HepG2 (cell line): Measurements from ENCODE around the gene COASY. TPM values are rescaled to one million over a fixed set of nuclear protein-coding genes. Genes with fewer than 3 reads are reported as not detected.
A peak's percentile ranks its signal among the peaks of the same experiment; 100 is the strongest.

Source experiments
- ATAC-seq: fragments of 200-7000 bp; cut with Tn5 transposase; 3 replicates; pipeline ENCODE4 v1.9.1; 2020; ENCODE audit warnings: mild to moderate bottlenecking, moderate library complexity
- BruUV-seq: library from RNA; stranded (reverse); fragments of 400-500 nt; replicated peaks from 2 replicates; lab custom pipeline; 2021; lab: Mats Ljungman, UMichigan
- CTCF ChIA-PET: fragments of 300-600 bp; formaldehyde crosslinking; extraction: SDS; loops from one replicate; lab custom pipeline; 2021; ENCODE audit warnings: low total read pairs, inconsistent platforms, low intra/inter-chr PET ratio; lab: Yijun Ruan, JAX
- POLR2A ChIA-PET: fragments of 350-600 bp; sonication (Branson Sonifier 250); formaldehyde crosslinking; loops from one replicate; lab custom pipeline; 2020; ENCODE audit warnings: antibody characterized with exemption, inconsistent platforms; lab: Yijun Ruan, JAX
- DNase-seq: peaks from one replicate; pipeline ENCODE4 v3.0.0-alpha.2; 2015; ENCODE audit warnings: low spot score
- FAIRE-seq: peaks from 3 replicates; lab custom pipeline; 2011; peaks lifted over from hg19 to GRCh38; lab: Jason Lieb, UNC
- H2AFZ ChIP-seq: one replicate; pipeline ENCODE4 v1.6.1; 2011; ENCODE audit warnings: low read length, inconsistent platforms
- H3K27ac ChIP-seq: fragments of 300-600 bp; 3 replicates; pipeline ENCODE4 v1.8.0; 2011; ENCODE audit warnings: mixed run types, mild to moderate bottlenecking, mixed read lengths, low read length, inconsistent platforms; ENCODE audit not compliant: insufficient read depth; ENCODE audit errors: extremely low read length
- H3K27me3 ChIP-seq, 2 experiments: fragments of 200-600 bp in 1 of 2; 2 replicates in 1 of 2; 3 replicates in 1 of 2; pipeline versions ENCODE4 v1.6.0 to v1.8.0; 2011; ENCODE audit warnings: low read length in 2 of 2, mild to moderate bottlenecking in 2 of 2, moderate library complexity in 2 of 2, inconsistent platforms in 1 of 2; ENCODE audit not compliant: insufficient read depth in 2 of 2, control insufficient read depth in 1 of 2
- H3K36me3 ChIP-seq, 2 experiments: fragments of 200-600 bp in 1 of 2; replicated peaks in 1 of 2; 2 replicates in 1 of 2; 3 replicates in 1 of 2; pipeline versions ENCODE4 v1.5.1 to v1.8.0; 2011; ENCODE audit warnings: low read length in 2 of 2, inconsistent platforms in 1 of 2; ENCODE audit not compliant: insufficient read depth in 2 of 2, control insufficient read depth in 1 of 2
- H3K4me1 ChIP-seq: 2 replicates; pipeline ENCODE4 v1.5.1; 2012; ENCODE audit warnings: low read length, inconsistent platforms; ENCODE audit not compliant: insufficient read depth
- H3K4me2 ChIP-seq: 2 replicates; pipeline ENCODE4 v1.6.0; 2011; ENCODE audit warnings: low read depth, low read length, inconsistent platforms
- H3K4me3 ChIP-seq, 3 experiments: fragments of 200-600 bp in 1 of 3; sonication (generic), shearing (Covaris generic) in 1 of 3; replicated peaks in 1 of 3; 2 replicates each; pipeline ENCODE4 v1.5.1; 2011 to 2016; ENCODE audit warnings: low read length in 3 of 3, inconsistent platforms in 2 of 3, low read depth in 2 of 3, mild to moderate bottlenecking in 2 of 3, control low read depth in 1 of 3, mixed read lengths in 1 of 3; ENCODE audit not compliant: insufficient read depth in 1 of 3
- H3K79me2 ChIP-seq: one replicate; pipeline ENCODE4 v1.6.1; 2011; ENCODE audit warnings: low read length, inconsistent platforms; ENCODE audit not compliant: insufficient read depth
- H3K9ac ChIP-seq: 2 replicates; pipeline ENCODE4 v1.6.0; 2011; ENCODE audit warnings: mild to moderate bottlenecking, low read depth, low read length, inconsistent platforms; ENCODE audit not compliant: insufficient read depth
- H3K9me3 ChIP-seq: 2 replicates; pipeline ENCODE4 v1.5.1; 2012; ENCODE audit warnings: mild to moderate bottlenecking, low read length
- H4K20me1 ChIP-seq: 2 replicates; pipeline ENCODE4 v1.6.0; 2011; ENCODE audit warnings: inconsistent platforms, mild to moderate bottlenecking, low read length, moderate library complexity; ENCODE audit not compliant: insufficient read depth
- DMAP1 ChIP-seq: IDR thresholded peaks from 2 replicates; pipeline ENCODE4 v1.6.1; 2016
- GABPA ChIP-seq, 2 experiments: IDR thresholded peaks; 2 replicates each; pipeline ENCODE4 v1.6.1; 2011 to 2016; ENCODE audit warnings: low read depth in 2 of 2, low read length in 1 of 2, missing biosample characterization in 1 of 2, missing genetic modification characterization in 1 of 2
- KLF15 ChIP-seq: sonication (generic); formaldehyde crosslinking; IDR thresholded peaks from 2 replicates; pipeline ENCODE4 v1.8.1; 2023; ENCODE audit warnings: borderline replicate concordance, mild to moderate bottlenecking, inconsistent platforms, missing genetic modification reagents, mixed read lengths
- NAIF1 ChIP-seq: sonication (generic); formaldehyde crosslinking; IDR thresholded peaks from 2 replicates; pipeline ENCODE4 v1.5.0; 2020; ENCODE audit warnings: mild to moderate bottlenecking, missing genetic modification reagents, borderline replicate concordance
- PRPF4 ChIP-seq: fragments of 200-400 bp; formaldehyde crosslinking; IDR thresholded peaks from 2 replicates; pipeline ENCODE4 v1.6.1; 2016; ENCODE audit warnings: low read length, low read depth; ENCODE audit not compliant: poor library complexity, severe bottlenecking
- SRSF4 ChIP-seq: fragments of 200-400 bp; formaldehyde crosslinking; IDR thresholded peaks from one replicate; pipeline ENCODE4 v1.6.1; 2018; ENCODE audit warnings: mild to moderate bottlenecking, low read depth, low read length, moderate library complexity; ENCODE audit not compliant: poor library complexity, severe bottlenecking
- TMF1 ChIP-seq: sonication (generic); formaldehyde crosslinking; IDR thresholded peaks from 2 replicates; pipeline ENCODE4 v1.8.1; 2022; ENCODE audit warnings: low read depth, missing genetic modification reagents
- ZNF253 ChIP-seq: sonication (generic); formaldehyde crosslinking; IDR thresholded peaks from 2 replicates; pipeline ENCODE4 v1.8.0; 2022; ENCODE audit warnings: mild to moderate bottlenecking, missing genetic modification reagents, borderline replicate concordance
- ZNF431 ChIP-seq: sonication (generic); formaldehyde crosslinking; IDR thresholded peaks from 2 replicates; pipeline ENCODE4 v1.9.0; 2022; ENCODE audit warnings: missing genetic modification reagents, low read depth, mild to moderate bottlenecking, borderline replicate concordance
- ZNF644 ChIP-seq: IDR thresholded peaks from 2 replicates; pipeline ENCODE4 v1.6.1; 2016; ENCODE audit warnings: low read depth
- WGBS: methylation state at CpG from one replicate; pipeline ENCODE4 v1.1.6; 2017; ENCODE audit warnings: low lambda C conversion rate; 5-methylcytosine and 5-hydroxymethylcytosine counted together
- in situ Hi-C: cut with HindIII; loops from 2 replicates; pipeline ENCODE4 v1.10.0; 2017; ENCODE audit warnings: low pct_unique_long_range_greater_than_20kb; ENCODE audit not compliant: extremely low pct_ligation_motif_present
- intact Hi-C: fragments of 100-400 bp; cut with micrococcal nuclease; formaldehyde crosslinking; loops from one replicate; pipeline ENCODE4 v1.10.0; 2022; ENCODE audit not compliant: unreplicated experiment
- polyA plus RNA-seq, 8 experiments: library from polyadenylated mRNA; depleted of rRNA in 3 of 8; stranded (reverse) in 7 of 8; unstranded in 1 of 8; fragments of >200 nt; fragmentation: Illumina TruSeq in 4 of 8; extraction: Trizol in 4 of 8; gene quantifications; 2 replicates each; pipeline versions ENCODE4 v1.2.1 to v1.2.3, GENCODE V29; 2011 to 2016; ENCODE audit warnings: low read depth in 4 of 8, missing spikeins in 1 of 8, mixed read lengths in 1 of 8; ENCODE audit not compliant: insufficient read depth in 1 of 8
- total RNA-seq, 5 experiments: library from RNA; depleted of rRNA; stranded (reverse); fragments of >200 nt; fragmentation: Illumina TruSeq; extraction: Trizol; gene quantifications; 2 replicates each; pipeline ENCODE4 v1.2.3, GENCODE V29; 2016; ENCODE audit warnings: low read depth in 1 of 5
- TF ChIP-seq, protein P1 (sequence below): sonication (generic); formaldehyde crosslinking; IDR thresholded peaks from 2 replicates; pipeline ENCODE4 v1.4.0; 2020; ENCODE audit warnings: missing genetic modification reagents
- TF ChIP-seq, protein P2 (sequence below): IDR thresholded peaks from 2 replicates; pipeline ENCODE4 v1.6.1; 2016; ENCODE audit warnings: missing genetic modification reagents, missing compliant biosample characterization
- TF ChIP-seq, protein P3 (sequence below): sonication (generic); formaldehyde crosslinking; IDR thresholded peaks from 2 replicates; pipeline ENCODE4 v1.8.1; 2022; ENCODE audit warnings: low read depth, mild to moderate bottlenecking, missing genetic modification reagents
- TF ChIP-seq, protein P4 (sequence below): sonication (generic); formaldehyde crosslinking; IDR thresholded peaks from 2 replicates; pipeline ENCODE4 v1.5.0; 2020; ENCODE audit warnings: missing genetic modification reagents, mild to moderate bottlenecking, borderline replicate concordance

The COASY gene
- total and polyA plus RNA-seq, 2 of the 13 experiments (the other 11 are each of a cell fraction or from before 2014, with no cell fraction given) = 90.7 to 125 TPM

DNA sequence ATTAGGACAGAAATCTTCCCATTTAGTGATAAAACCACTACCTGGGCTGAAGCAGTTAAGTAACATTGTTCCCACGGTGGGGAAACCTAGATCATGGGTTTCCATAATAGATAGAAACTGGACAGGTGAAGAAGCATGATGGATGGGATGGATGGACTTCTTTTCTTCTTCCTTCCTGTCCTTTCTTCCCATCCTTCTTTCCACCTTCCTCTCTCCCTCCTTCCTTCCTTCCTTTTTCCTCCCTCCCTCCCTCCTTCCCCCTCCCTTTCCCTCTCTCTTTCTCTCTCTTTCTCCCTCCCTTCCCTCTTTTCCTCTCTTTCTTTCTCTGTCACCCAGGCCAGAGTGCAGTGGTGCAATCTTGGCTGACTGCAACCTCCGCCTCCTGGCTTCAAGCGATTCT is 12.5 kb downstream of the COASY start (continued):
- TF ChIP-seq, protein P1, sequence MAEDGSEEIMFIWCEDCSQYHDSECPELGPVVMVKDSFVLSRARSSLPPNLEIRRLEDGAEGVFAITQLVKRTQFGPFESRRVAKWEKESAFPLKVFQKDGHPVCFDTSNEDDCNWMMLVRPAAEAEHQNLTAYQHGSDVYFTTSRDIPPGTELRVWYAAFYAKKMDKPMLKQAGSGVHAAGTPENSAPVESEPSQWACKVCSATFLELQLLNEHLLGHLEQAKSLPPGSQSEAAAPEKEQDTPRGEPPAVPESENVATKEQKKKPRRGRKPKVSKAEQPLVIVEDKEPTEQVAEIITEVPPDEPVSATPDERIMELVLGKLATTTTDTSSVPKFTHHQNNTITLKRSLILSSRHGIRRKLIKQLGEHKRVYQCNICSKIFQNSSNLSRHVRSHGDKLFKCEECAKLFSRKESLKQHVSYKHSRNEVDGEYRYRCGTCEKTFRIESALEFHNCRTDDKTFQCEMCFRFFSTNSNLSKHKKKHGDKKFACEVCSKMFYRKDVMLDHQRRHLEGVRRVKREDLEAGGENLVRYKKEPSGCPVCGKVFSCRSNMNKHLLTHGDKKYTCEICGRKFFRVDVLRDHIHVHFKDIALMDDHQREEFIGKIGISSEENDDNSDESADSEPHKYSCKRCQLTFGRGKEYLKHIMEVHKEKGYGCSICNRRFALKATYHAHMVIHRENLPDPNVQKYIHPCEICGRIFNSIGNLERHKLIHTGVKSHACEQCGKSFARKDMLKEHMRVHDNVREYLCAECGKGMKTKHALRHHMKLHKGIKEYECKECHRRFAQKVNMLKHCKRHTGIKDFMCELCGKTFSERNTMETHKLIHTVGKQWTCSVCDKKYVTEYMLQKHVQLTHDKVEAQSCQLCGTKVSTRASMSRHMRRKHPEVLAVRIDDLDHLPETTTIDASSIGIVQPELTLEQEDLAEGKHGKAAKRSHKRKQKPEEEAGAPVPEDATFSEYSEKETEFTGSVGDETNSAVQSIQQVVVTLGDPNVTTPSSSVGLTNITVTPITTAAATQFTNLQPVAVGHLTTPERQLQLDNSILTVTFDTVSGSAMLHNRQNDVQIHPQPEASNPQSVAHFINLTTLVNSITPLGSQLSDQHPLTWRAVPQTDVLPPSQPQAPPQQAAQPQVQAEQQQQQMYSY (CRISPR knock-in tag) = no peak
- TF ChIP-seq ZNF431 = no peak
- TF ChIP-seq SRSF4 = no peak
- TF ChIP-seq TMF1 (CRISPR knock-in tag) = no peak

DNA sequence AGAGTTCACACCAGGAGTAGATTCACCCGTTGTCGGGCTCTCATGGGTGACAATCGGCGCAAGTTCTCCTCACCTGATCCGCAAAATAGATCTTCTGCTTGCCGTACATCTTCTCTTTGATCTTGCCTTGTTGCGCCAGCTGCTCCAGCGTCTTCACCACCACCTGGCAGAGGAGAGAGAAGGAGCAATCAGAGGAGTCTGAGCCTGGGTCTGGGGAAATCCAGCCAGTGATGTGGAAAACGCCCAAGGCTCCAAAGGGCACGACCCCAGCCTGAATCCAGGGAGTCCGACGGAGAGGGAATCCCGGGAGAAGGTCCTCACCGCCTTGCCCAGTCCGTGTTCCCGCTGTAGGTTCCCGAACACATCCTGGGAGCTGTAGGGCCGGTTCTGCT is 15.2 kb downstream of the COASY start:
- Histone ChIP-seq H3K9ac (peak overlapping the region; percentile 96), H3K36me3 (peaks cover 26 to 49% of the 10 kb centered on the region in 2 experiments), H3K4me3 (peak overlapping the region; percentile 75 to 97 (median 87)), H3K4me1 (peaks cover 33% of the 10 kb centered on the region), H3K27ac (peak overlapping the region; percentile 90), H4K20me1 (no peaks in the 10 kb centered on the region), H3K9me3 (no peaks in the 10 kb centered on the region), H3K79me2 (peaks cover 23% of the 10 kb centered on the region), H3K4me2 (peak overlapping the region; percentile 99), H3K27me3 (no peaks in the 10 kb centered on the region; a peak in 1 of 5 replicates), H2AFZ (no peak overlapping the region)
- ChIA-PET POLR2A (interaction anchor here (0.6 to 8.5 kb wide), 14 partner anchors 12 to 317 kb away, joined by 3 to 128 read pairs (median 8); partner anchors contain the start of genes CNTNAP1, COASY, MLX and NAGLU), CTCF (interaction anchor here (1.0 to 1.4 kb wide), 3 partner anchors 15 to 104 kb away, joined by 3 to 9 read pairs (median 3); partner anchors contain the start of gene CCR10)
- BruUV-seq = TSS peak; percentile 59
- WGBS = 3% methylated on average over 18 of the region's 18 CpGs
- DNase-seq = no peak
- intact Hi-C loops (loop anchor here (1.0 to 5.0 kb wide), 2 partner anchors 10 to 185 kb away; partner anchors contain the start of genes MLX and RAMP2), in situ Hi-C loops (no loop called here)
- peak; percentile 28 for ATAC-seq
- FAIRE-seq = no peak
- TF ChIP-seq PRPF4 (no peak), GABPA (IDR thresholded peaks at IDR 0.05; ENCODE audit: low read depth, low read length) (no peak), GABPA (CRISPR knock-in tag; IDR thresholded peaks at IDR 0.05; ENCODE audit: low read depth) (no peak), ZNF253 (CRISPR knock-in tag) (no peak), DMAP1 (CRISPR knock-in tag) (no peak), NAIF1 (CRISPR knock-in tag) (no peak), KLF15 (CRISPR knock-in tag) (no peak), ZNF644 (CRISPR knock-in tag) (no peak)
- TF ChIP-seq, protein P2, sequence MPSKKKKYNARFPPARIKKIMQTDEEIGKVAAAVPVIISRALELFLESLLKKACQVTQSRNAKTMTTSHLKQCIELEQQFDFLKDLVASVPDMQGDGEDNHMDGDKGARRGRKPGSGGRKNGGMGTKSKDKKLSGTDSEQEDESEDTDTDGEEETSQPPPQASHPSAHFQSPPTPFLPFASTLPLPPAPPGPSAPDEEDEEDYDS = no peak
- TF ChIP-seq, protein P3, sequence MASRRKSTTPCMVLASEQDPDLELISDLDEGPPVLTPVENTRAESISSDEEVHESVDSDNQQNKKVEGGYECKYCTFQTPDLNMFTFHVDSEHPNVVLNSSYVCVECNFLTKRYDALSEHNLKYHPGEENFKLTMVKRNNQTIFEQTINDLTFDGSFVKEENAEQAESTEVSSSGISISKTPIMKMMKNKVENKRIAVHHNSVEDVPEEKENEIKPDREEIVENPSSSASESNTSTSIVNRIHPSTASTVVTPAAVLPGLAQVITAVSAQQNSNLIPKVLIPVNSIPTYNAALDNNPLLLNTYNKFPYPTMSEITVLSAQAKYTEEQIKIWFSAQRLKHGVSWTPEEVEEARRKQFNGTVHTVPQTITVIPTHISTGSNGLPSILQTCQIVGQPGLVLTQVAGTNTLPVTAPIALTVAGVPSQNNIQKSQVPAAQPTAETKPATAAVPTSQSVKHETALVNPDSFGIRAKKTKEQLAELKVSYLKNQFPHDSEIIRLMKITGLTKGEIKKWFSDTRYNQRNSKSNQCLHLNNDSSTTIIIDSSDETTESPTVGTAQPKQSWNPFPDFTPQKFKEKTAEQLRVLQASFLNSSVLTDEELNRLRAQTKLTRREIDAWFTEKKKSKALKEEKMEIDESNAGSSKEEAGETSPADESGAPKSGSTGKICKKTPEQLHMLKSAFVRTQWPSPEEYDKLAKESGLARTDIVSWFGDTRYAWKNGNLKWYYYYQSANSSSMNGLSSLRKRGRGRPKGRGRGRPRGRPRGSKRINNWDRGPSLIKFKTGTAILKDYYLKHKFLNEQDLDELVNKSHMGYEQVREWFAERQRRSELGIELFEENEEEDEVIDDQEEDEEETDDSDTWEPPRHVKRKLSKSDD (CRISPR knock-in tag) = no peak
- TF ChIP-seq, protein P4, sequence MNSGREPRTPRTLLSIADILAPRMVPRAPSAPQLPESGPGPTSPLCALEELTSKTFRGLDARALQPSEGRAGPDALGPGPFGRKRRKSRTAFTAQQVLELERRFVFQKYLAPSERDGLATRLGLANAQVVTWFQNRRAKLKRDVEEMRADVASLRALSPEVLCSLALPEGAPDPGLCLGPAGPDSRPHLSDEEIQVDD = no peak
